GM21360 (cell line): Measurements from ENCODE around the gene CLCN3.
"Not testable (repeated sequence)": the region's sequence is repeated elsewhere in the genome, so short reads cannot be mapped to it uniquely, and the experiment has no call there.

Source experiments
- ATAC-seq: cut with Tn5 transposase; IDR thresholded peaks from one replicate; pipeline ENCODE4 v1.9.1; 2021; ENCODE audit warnings: mild to moderate bottlenecking, moderate library complexity; ENCODE audit not compliant: unreplicated experiment

Gene CLCN3

DNA sequence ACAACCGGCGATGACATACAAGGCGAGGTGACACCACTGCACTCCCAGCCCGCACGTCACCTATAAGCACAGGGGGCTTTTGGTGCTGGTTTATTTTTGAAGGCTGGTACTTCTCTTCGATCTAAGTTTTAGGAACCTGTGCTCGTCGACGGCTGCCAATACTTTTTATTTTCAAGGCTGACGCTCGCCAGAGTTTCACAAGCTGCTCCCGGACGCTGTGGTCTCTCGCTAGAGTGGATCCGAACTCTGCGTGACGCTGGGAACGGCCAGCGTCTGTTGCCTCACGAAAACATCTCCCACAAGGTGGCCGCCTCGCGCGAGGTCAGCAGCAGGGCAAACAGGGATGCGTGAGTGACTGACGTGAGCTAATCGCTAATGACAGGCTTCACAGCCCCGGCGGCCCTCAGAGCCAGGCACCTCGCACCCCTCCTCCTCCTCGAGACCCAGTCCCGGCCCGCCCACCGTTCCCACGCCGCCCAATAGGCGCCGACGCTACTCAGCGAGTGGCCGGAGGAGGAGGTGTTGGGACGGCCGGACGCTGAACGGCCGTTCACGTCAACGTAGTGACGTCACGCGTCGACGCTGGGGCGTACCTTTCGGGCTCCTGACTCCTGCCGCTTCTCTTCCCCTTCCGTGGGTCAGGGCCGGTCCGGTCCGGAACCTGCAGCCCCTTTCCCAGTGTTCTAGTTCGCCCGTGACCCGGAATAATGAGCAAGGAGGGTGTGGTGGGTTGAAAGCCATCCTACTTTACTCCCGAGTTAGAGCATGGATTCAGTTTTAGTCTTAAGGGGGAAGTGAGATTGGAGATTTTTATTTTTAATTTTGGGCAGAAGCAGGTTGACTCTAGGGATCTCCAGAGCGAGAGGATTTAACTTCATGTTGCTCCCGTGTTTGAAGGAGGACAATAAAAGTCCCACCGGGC, at the start of gene CLCN3:
Gene CLCN3 (plus strand): TSS at position 621 of the 922 bp plus-strand sequence. CDS start 15,351 bp downstream, outside the sequence.
- peak; percentile 94 for ATAC-seq

DNA sequence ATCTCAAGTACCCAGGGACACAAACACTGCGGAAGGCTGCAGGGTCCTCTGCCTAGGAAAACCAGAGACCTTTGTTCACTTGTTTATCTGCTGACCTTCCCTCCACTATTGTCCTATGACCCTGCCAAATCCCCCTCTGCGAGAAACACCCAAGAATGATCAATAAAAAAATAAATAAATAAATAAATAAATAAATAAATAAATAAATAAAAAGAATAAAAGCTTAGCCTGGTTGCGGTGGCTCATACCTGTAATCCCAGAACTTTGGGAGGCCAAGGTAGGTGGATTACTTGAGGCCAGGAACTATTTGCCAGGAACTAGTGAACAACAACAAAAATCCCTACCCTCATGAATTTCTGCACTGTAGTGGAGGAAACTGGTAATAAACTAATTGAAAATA, 49.4 kb upstream of the CLCN3 start:
- not testable (repeated sequence) for ATAC-seq

DNA sequence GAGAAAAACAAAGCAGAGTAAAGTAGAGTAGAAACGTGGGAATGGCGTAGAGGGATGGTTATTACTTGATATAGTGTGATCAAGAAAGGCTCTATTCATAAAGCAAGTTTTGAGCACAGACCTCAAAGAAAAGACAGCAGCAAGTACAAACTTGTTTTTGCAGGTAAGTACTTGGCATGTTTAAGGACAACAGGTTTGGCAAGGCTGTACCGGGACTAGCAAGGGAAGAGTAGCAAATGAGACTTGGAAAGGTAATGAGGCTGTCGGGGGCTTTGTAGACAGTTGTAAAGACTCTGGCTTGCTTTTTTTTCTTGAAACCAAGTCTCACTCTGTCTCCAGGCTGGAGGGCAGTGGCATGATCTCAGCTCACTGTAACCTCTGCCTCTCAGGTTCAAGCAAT, 48.9 kb upstream of the CLCN3 start:
- no peak for ATAC-seq

DNA sequence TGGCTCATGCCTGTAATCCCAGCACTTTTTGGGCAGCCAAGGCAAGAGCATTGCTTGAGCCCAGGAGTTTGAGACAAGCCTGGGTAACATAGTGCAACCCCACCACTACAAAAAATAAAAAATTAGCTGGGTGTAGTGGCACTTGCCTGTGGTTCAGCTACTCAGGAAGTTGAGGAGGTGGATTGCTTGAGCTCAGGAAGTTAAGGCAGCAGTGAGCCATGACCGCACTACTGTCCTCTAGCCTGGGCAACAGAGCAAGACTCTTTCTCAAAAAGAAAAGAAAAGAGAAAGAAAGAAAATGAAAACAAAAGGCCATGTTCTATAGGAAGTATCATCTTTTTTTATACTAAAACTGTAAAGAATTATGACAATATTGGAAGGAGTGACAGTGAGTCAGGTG, 46.5 kb upstream of the CLCN3 start:
- ATAC-seq: peak; percentile 51

DNA sequence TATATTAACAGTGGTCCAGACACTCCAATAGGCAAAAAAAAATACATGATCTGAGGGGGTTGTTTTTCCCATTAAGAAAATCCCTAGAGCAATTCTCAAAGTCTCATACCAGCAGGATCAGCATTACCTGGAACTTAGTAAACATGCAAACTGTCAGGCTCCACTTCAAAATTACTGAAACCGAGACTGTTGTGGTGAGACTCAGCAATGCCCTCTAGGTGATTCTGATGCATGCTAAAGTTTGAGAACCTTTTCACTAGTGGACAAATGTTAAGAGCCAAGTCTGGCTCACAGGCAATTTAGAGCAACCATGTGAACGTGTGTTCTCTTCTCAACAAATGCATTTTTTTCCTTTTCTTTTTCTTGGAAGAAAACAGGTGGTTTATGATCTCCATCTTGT, 38.2 kb upstream of the CLCN3 start:
- peak; percentile 81 for ATAC-seq

DNA sequence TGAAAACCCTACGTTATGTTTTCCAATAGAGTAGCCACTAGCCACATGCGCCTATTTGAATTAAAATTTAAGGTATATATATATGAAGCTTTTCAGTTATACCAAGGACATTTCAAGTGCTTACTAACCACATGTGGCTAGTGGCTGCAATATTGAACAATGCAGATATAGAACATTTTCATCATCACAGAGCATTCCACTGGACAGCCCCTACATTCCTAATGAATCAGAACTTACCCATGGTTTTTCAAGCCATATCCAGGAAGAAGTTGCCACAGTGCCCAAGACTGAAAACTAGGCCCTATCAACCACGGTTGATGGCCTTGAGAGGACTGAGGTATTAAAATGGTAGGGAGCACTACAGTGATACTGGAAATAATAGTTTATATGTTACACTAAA, 37.7 kb upstream of the CLCN3 start:
- ATAC-seq: no peak

DNA sequence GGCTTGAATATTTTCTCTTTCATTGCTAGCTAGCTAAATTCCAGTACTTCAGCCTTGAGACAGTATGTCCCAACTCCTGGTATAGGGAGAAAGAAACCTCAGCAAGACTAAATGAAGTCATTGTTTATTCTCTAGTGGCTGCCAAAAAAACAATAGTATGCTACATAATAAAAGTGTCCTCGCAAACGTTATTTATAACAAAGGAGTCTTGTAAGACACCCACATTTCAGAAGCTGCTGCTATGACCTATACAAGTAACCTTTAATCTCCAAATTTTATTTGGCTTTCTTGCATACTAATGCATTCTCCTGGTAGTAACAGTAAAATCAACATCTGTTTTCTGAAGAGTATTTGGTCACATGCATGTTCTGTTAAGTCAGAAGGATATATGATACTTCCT, 36.8 kb upstream of the CLCN3 start:
- ATAC-seq: no peak

DNA sequence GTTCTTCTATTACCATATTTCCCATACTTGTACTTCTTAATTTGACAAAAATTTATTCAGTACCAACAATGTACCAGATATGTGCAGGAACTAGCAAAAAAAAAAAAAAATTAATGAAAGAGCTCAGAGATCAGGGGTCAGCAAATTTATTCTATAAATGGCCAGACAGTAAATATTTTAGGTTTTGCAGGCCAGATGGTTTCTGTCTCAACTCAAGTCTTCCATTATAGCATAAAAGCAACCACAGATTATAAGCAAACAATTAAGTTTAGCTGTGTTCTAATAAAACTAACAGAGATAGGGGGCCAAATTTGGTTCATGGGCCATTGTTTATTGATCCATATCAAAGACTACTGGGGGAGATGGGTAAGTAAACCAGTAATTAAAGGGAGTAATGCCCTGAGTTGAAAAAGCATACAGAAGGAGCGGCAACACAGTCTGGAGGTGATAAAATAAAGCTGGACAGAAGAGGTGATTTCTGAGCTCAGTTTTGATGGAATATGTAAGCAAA, 27.3 kb upstream of the CLCN3 start:
- no peak for ATAC-seq

DNA sequence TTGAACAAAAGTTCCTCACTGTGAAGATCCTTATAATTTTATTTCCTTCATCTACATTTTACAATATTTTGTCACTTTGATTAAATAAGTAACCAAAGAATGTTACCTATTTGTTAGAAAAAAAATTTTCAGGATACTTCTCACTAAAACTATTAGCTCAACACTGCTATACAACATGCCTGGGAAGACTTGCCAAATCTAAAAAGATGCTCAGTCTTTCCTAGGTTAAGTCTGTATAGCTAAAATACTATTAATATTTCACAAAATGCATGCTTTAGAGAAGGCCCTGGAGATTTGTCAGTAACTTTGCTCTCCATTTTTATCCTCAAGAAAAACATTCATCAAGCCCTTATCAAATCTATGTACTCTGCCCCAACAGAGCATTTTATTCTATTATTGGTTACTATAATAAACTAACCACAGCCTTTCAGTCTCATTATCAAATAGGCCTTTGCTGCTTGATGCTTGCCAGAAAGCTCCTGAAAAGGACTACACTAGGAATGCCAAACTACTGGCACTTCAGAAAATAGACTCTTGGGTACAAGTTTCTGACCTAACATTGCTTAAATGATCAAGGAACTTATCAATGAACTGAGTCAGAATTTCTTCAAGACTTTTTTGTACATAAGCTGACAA, 25.7 kb upstream of the CLCN3 start:
- no peak for ATAC-seq

DNA sequence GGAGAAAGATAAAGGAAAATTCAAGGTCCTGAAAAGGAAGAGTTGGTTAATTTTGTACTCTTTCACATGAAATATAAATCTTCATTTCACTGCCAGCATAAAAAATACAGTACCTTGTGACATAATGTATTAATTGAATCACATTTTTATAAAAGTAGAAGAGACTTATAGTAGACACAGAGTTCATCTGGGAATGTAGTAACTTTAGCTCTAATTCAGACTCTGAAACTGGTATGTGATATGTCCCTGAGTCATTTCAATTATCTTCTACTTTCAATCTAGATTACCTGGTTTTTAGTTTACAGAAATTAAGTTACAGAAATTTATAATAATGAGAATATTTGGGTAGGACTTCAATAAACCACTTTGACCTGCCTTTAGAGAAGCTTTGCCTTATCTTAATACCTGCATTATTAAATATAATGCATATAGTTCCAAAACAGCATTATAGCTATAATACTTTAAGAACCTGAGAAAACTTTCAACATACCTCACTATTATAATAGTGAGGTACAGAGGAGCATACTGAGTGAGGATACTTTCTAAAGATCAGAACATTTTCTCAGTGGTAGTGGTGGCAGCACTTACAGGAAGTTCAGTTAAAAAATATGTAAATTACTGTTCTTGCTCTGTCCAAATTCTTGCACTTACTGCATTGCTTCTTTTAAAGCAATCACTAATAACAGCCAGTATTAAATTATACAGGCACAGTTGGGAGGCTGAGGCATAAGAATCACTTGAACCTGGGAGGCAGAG, 19.2 kb upstream of the CLCN3 start:
- no peak for ATAC-seq

DNA sequence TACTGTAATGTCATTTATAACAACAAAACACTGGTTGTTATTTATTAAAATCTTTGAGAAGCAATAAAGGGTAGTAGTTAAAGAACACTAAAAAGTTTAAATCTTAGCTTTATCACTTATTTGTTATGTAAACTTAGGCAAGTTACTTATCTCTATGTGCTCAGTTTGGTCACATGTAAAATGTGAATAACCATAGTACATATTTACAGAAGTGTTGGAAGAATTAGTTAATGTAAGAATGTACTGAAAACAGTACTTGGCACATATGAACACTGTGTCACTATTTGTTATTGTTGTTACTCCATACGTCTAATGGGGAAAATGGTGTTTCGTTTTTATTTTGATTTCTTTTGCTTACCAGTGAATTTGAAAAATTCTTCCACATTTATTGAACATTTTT, 17.1 kb upstream of the CLCN3 start:
- no peak for ATAC-seq

DNA sequence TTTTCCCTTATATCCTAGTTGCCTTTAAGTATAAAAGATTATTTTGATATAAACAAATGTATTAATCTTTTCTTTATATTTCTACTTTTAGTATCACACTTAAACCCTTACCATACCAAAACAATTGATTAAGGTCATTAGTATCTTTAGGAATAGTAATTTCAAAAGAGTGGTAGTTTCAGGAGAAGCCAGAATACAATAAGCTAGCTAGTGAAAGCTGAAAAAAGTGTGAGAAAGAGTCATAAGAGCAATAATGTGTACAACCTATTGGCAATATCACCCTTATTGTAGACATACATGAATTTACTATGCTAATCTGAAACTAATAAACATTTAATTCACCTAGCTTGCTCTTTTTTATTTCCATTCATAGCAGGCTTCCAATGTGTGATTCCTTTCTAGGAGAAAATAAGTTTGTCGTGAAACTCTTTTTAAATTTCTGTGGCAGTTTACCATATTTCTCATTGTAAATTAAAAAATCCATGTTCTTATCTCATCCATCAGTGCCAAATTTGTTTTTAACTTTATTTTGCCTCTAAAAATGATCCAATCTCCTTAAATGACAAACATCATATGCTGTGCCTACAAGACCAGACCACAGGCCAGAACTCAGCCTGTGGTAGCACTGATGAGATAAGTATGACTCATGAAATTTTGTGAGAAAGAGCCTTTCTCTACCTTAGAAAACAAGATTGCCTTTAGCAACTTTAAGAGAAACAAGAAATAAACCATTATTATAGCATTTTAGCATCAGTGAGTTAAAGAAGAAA, 16.1 kb upstream of the CLCN3 start:
- peak; percentile 79 for ATAC-seq

DNA sequence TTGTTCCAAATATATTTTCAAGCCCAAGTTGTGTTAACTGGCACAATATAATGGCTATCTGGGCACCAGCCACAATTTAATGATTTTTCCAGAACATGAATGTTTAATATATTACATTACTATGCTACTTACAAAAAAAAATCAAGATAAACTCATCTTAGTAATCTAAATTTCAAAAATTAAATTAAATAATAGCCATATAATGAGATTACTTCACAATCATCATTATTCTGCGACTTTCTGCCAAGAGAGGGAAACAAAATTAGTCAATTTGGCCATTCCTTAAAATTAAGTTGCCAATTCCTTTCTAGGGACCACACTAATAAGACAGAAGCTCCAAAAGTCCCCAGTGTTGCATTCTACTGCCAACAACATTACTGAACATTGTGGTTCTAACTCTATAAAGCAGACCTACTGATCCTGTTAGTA, 15.5 kb upstream of the CLCN3 start:
- ATAC-seq: no peak

DNA sequence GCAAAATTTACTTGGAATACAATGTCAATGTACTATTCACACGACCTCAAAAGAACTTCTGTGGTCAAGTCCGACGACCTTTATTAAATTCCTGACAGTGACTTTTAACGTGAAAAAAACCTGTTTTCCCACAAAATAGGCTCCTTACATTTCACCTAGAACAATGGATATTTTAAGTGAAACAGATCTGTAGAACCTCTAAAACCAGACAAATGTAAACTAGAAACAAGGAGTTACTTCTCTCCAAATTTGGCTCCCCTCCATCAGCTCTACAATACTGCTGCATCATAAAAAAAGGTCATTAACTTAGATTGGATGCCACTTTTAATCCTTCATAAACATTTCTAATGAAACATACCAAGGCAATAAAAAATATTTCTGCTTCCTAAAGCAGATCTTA, 9.2 kb upstream of the CLCN3 start:
- ATAC-seq: no peak

DNA sequence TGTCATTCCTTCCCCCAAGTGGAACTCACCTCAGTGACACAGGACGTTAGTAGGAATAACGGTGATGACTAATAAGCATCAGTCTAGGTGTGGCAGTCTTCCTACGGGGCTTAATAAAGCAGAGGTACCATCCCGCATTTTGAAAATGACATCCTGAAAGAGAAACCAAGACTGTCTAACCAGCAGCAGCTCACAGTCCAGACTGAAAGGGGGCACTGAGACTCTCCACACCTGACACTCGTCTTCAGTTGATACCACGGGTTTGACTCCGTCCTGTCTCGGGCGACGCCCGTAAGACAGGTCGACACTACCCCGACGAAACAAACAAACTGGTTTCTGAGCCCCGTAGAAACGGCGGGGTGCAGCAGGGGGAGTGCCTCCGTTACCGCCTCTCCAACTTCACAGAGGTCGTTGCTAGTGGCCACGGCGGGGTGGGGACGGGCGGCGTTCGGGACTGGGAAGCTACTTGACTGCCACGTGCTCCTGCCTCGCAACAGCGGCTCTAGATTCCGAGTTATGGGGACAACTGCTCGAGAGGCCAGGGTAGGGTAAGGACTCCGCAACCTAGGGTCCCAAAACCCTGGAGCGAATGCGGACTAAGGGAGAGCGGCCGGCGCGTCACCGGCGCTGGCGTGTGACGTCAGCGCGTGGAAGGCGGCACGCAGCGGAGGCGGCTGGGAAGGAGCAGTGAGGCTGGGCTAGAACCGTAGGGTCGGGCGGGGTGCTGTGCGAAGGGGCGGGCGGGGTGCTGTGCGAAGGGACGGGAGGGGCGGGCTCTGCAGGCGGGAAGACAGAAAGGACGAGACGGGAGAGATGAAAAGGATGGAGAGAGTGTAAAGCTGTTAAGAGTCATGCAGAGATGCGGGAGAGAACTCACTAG, 8.1 kb upstream of the CLCN3 start, which contains the start of gene NEK1:
Gene NEK1 (minus strand): TSS at position 593 of the 880 bp plus-strand sequence. CDS start 9,953 bp downstream, outside the sequence.
- peak; percentile 91 for ATAC-seq

DNA sequence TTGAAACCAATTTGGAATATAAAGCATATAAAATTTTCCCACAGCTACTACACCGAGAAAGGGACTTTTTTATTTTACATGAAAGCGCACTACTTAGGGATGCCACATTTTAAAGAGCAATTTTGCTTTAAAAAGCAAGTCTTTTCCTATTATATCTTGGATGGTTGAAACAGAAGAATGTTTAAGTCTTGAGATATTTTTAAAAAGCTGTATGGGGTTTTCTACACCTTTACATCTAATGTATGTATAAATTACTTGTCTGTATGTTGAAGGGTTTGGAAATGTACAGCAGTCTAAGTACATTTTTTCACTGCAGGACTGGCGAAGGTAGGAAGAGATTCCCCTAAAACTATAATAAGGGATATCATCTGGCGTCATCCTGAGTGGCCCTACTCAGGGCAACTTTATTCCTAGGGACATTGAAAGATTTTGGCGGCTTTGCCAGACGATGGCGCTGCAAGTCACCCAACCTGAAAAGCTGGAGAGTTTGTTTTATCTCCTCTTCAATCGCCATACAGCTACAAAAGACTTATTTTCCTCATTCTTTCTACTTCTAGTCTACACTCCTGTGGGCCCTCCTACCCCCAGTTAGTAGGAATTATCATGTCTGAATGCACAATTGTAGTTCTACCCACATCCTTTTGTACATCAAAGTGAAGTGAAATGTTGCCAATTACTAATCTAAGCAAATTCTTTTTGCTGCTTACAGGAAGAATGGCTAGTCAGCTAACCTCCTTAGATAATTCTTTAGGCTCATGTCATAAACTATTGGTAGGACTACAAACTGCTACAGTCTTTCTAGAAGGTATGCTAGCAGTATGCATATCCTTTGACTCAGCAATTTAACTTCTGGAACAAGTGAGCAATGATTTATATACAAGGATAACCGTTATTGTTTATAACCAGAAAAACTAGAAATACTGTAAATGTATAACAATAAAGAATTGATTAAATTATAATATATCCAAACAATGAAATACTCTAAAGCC, 7.2 kb upstream of the CLCN3 start:
- ATAC-seq: peak; percentile 40

DNA sequence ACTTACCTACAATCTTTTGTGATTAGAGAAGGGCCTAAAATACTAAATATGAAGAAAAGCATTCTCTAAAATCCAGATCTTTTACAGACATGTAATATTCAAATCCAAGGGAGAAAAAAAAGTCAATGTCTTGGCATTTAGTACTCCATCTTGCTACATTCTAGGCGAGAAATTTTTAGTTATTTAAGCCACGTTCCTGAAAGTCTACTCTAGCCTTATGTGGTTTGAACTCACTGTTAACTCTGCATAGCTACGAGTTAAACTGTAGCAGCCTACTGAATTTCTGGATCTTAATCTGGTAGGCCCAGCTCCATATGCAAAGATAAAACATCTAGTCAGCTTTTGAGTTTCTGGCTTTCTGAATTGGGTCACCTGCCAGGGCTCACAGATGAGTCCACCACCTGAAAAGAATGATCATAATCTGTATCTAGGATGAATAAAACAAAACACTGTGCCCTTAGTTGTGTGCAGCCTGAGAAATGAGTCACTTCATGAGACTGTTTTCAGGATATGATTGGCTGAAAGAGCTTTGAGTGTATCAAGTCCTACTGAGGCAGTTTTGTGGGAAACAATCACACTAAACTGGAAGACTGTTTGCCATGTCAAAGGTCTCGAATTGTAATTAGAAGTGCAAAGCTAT, 4.8 kb upstream of the CLCN3 start:
- no peak for ATAC-seq

DNA sequence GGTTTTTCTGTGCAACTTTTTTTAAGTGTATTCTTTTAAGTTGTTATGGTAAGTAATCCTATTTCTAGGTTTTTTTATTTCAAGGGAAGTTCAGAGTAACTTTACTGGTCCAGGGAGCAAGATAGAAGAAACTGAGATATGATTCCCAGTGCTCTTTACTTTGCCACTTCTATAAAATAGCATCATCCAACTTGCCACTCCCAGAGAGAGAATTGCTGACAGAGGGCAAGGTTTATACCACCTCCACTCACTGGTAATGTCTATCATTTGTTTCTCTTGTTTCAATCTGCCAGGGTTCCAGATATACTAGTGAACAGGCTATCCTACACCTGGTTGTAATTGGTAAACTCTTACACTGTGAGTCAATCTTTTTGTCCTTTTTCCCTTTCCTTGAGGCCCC, 3.5 kb upstream of the CLCN3 start:
- no peak for ATAC-seq
